Measurements from ENCODE around the gene ZBTB17. TPM values are rescaled to one million over a fixed set of nuclear protein-coding genes. Genes with fewer than 3 reads are reported as not detected.
A peak's percentile ranks its signal among the peaks of the same experiment; 100 is the strongest.

ZBTB17 gene
- total RNA-seq, 1 experiment from 2014 or later = 33.6 TPM

- peak; percentile 92 to 94 for DNase-seq (ENCODE audit: low read depth in 1 of 2, low spot score in 2 of 2)
- H3K9me3 ChIP-seq (replicated peaks) = no peaks in the 10 kb centered on the region
- H3K27me3 ChIP-seq (replicated peaks) = no peaks in the 10 kb centered on the region
- H3K27ac ChIP-seq = peak overlapping the region; percentile 99
- peaks cover 55% of the 10 kb centered on the region for H3K36me3 ChIP-seq
- peaks cover 60% of the 10 kb centered on the region for H3K4me1 ChIP-seq (replicated peaks)
- H3K4me3 ChIP-seq = peak overlapping the region; percentile 8; the same call in 1 of the 2 replicates
Observed at GRCh38 chr1:15948595-15949452, 27.1 kb downstream of the ZBTB17 start.

DNA sequence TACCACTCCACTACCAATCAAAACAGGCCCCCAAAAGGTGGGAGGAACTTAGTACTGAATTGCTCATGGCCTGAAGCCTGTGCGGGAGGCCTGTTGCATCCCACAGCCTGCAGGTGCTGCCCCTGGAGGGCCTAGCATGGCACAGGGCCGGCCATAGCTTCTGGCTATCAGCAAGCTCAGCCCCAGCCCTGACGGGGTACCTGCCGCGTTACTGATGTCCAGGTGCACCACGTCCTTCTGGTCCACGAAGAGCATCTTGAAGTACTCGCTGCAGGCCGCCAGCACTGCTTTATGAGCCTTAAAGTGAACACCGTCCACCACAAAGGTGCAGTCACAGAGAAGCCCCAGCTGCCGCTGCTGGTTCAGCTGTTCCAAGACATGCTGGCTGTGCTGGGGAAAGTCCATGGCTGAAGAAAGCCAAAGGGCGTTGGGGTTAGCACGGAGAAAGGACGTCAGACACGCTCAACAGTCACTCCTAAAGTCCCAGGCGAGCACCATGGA is 27.8 kb downstream of the ZBTB17 start:
- no peaks in the 10 kb centered on the region for H3K27me3 ChIP-seq (replicated peaks)
- DNase-seq (ENCODE audit: low read depth in 1 of 2, low spot score in 2 of 2) = no peak
- peaks cover 58% of the 10 kb centered on the region for H3K36me3 ChIP-seq
- no peak overlapping the region for H3K4me3 ChIP-seq
- H3K4me1 ChIP-seq (replicated peaks) = peaks cover 53% of the 10 kb centered on the region
- no peaks in the 10 kb centered on the region for H3K9me3 ChIP-seq (replicated peaks)
- peak overlapping the region; percentile 99 for H3K27ac ChIP-seq

DNA sequence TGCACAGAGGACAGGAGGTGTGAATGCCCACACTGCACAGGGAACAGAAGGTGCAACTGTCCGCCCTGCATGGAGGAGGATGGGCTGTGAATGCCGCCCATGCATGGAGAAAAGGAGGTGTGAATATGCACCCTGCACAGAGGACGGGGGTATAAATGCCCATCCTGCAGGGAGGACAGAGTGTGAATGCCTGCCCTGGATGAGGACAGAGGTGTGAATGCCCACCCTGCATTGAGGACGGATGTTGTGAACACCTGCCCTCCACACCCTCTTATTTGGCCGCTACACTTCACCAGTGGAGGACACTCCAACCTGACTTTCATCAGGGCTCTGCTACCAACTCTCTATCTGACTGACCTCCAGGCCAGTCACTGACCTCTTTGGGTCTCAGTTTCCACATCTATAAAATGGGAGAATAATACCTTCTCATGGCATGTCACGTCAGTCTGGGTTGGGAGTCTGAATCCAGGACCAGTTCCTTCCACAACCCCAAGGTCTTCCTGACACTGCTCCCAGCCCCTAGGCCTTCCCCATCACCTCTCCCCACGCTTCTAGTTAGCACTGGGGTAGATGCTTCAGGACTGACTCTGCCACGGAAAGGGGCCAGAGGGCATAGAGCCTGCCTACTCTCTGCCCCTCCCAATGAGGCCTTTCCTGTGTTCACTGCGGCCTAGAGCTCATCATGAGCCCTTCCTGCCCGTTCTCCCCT is 28.4 kb downstream of the ZBTB17 start:
- H3K27ac ChIP-seq = no peak overlapping the region
- peaks cover 64% of the 10 kb centered on the region for H3K36me3 ChIP-seq
- DNase-seq (ENCODE audit: low read depth in 1 of 2, low spot score in 2 of 2) = no peak
- no peaks in the 10 kb centered on the region for H3K9me3 ChIP-seq (replicated peaks)
- H3K4me3 ChIP-seq = no peak overlapping the region
- no peaks in the 10 kb centered on the region for H3K27me3 ChIP-seq (replicated peaks)
- peaks cover 47% of the 10 kb centered on the region for H3K4me1 ChIP-seq (replicated peaks)

DNA sequence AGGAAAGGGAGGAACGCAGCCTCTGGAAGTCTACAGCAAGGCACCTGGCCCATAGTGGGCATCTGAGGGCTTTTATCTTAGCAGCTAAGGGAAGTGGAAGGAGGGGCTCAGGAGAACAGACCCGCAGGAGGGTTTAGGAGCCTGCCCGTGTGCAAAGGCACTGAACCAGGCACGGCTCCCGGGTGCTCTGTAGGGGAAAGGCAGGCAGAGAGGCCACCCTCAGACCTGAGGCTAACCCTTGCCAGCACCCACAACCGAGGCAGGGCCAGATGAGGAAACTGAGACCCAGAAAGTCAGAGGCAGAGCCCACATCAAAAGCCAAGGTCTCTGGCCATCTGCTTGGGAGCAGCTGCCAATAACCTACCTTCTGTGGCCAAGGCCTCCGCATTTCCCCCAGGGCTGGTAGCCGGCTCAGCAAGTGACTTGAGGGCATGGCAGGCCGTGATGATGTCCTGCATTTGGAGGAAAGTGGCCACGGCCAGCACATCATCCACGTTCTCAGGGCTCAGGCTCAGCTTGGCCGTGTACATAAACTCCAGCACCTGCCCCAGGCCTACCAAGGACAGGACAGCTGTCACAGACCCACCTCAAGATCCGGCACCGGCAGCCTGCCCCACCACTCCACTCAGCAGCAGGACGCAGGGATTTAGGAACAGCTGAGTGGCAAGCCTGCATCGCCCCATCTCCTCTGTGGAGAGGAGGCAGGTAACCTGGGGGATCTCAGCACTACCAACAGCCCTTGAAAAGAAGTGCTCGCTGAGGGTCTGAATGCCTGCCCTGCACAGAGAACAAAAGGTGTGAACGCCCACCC is 29.1 kb downstream of the ZBTB17 start:
- Histone ChIP-seq H3K27me3 (replicated peaks) (no peaks in the 10 kb centered on the region), H3K4me1 (replicated peaks) (peaks cover 40% of the 10 kb centered on the region), H3K9me3 (replicated peaks) (no peaks in the 10 kb centered on the region), H3K36me3 (peaks cover 72% of the 10 kb centered on the region), H3K4me3 (no peak overlapping the region), H3K27ac (no peak overlapping the region)
- no peak for DNase-seq (ENCODE audit: low read depth in 1 of 2, low spot score in 2 of 2)

- H3K36me3 ChIP-seq = peaks cover 80% of the 10 kb centered on the region
- H3K27me3 ChIP-seq (replicated peaks) = no peaks in the 10 kb centered on the region
- no peak for DNase-seq (ENCODE audit: low read depth in 1 of 2, low spot score in 2 of 2)
- H3K4me1 ChIP-seq (replicated peaks) = peaks cover 31% of the 10 kb centered on the region
- no peaks in the 10 kb centered on the region for H3K9me3 ChIP-seq (replicated peaks)
- no peak overlapping the region for H3K4me3 ChIP-seq
- no peak overlapping the region for H3K27ac ChIP-seq
Observed at GRCh38 chr1:15945832-15946448, 30.0 kb downstream of the ZBTB17 start.

DNA sequence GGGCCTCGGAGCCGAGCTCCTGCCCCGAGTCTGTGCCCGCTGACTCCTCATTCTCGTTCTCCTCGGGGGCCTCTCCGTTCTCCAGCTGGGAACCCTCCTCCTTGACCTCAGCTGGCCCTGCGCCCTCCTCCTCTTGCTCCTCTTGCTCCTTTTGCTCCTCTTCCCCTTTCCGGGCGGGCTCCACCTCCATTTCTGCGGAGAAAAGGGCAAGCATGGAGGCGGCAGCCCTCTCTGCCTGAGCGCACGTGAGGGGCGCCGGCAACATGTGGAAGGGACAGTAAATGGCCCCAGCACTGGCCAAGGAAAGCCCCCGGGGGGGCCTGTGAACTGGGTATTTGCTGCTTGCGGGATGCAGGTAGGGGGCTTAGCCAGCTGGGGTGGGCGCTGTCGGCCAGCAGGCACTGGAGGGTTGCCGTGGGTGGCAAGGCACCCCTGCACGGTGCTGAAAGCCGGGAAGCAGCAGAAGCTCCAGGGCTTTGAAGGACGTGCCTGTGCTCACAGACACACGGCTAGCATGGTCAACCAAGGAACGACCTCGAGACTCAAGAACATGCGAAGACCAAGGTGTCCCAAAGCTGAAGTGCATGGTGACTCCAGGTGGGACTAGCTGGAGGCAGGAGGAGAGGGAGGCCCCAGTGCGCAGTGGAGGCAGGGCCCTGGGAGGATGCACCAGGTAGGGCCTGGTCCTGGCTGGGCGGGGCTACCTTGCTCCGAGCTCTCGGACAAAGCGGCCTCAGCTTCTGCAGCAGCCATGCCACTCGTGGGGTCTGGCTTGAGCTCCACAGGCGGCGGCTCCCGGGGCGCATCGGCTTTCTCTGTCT is 30.7 kb downstream of the ZBTB17 start:
- Histone ChIP-seq H3K9me3 (replicated peaks) (no peaks in the 10 kb centered on the region), H3K27ac (no peak overlapping the region), H3K4me3 (no peak overlapping the region), H3K36me3 (peaks cover 84% of the 10 kb centered on the region), H3K27me3 (replicated peaks) (no peaks in the 10 kb centered on the region), H3K4me1 (replicated peaks) (peaks cover 24% of the 10 kb centered on the region)
- DNase-seq (ENCODE audit: low read depth in 1 of 2, low spot score in 2 of 2) = no peak

GRCh38 chr1:15944308-15945010 is 31.4 kb downstream of the ZBTB17 start:
- Histone ChIP-seq H3K4me3 (no peak overlapping the region), H3K27ac (no peak overlapping the region), H3K9me3 (replicated peaks) (no peaks in the 10 kb centered on the region), H3K36me3 (peaks cover 85% of the 10 kb centered on the region), H3K27me3 (replicated peaks) (no peaks in the 10 kb centered on the region), H3K4me1 (replicated peaks) (peaks cover 20% of the 10 kb centered on the region)
- no peak for DNase-seq (ENCODE audit: low read depth in 1 of 2, low spot score in 2 of 2)

- Histone ChIP-seq H3K27me3 (replicated peaks) (no peaks in the 10 kb centered on the region), H3K9me3 (replicated peaks) (no peaks in the 10 kb centered on the region), H3K27ac (no peak overlapping the region), H3K36me3 (peaks cover 89% of the 10 kb centered on the region), H3K4me3 (no peak overlapping the region), H3K4me1 (replicated peaks) (peaks cover 20% of the 10 kb centered on the region)
- peak in 1 of 2 experiments; percentile 44 for DNase-seq (ENCODE audit: low read depth in 1 of 2, low spot score in 2 of 2)
Observed at GRCh38 chr1:15943992-15944307, 32.0 kb downstream of the ZBTB17 start.

DNA sequence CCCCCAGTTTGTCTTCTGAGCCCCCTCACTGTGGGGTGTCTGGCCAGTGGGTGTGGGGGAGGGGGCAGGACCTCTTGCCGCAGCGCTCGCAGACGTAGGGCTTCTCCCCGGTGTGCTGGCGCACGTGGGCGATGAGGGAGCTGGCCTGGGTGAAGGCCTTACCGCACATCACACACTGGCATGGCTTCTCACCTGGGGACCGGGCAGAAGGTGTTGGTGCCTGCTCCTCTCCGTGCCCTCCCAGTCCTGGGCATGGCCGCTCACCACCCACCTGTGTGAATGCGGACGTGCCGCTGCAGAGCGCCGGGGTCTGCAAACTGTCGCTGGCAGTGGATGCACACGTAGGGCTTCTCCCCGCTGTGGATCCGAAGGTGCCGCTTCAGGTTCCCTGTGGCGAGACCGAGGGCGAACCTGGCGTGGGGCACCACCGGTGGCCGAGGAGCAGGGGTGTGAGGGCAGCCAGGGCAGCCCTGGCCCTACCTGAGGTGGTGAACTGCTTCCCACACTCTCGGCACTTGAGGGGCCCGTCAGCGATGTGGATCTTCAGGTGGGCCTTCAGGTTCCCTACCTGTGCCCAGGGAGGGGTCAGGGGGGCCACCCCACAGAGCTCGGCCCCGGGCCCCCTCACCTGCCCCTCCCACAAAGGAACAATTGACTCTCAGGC is 32.4 kb downstream of the ZBTB17 start:
- DNase-seq (ENCODE audit: low read depth in 1 of 2, low spot score in 2 of 2) = peak in 1 of 2 experiments; percentile 39
- Histone ChIP-seq H3K27me3 (replicated peaks) (no peaks in the 10 kb centered on the region), H3K4me3 (no peak overlapping the region), H3K9me3 (replicated peaks) (no peaks in the 10 kb centered on the region), H3K4me1 (replicated peaks) (peaks cover 20% of the 10 kb centered on the region), H3K27ac (no peak overlapping the region), H3K36me3 (peaks cover 94% of the 10 kb centered on the region)

GRCh38 chr1:15942661-15943327 is 33.1 kb downstream of the ZBTB17 start:
- Histone ChIP-seq H3K36me3 (peaks cover 94% of the 10 kb centered on the region), H3K9me3 (replicated peaks) (no peaks in the 10 kb centered on the region), H3K4me1 (replicated peaks) (peaks cover 18% of the 10 kb centered on the region), H3K27me3 (replicated peaks) (no peaks in the 10 kb centered on the region), H3K27ac (no peak overlapping the region), H3K4me3 (no peak overlapping the region)
- peak in 1 of 2 experiments; percentile 34 for DNase-seq (ENCODE audit: low read depth in 1 of 2, low spot score in 2 of 2)

DNA sequence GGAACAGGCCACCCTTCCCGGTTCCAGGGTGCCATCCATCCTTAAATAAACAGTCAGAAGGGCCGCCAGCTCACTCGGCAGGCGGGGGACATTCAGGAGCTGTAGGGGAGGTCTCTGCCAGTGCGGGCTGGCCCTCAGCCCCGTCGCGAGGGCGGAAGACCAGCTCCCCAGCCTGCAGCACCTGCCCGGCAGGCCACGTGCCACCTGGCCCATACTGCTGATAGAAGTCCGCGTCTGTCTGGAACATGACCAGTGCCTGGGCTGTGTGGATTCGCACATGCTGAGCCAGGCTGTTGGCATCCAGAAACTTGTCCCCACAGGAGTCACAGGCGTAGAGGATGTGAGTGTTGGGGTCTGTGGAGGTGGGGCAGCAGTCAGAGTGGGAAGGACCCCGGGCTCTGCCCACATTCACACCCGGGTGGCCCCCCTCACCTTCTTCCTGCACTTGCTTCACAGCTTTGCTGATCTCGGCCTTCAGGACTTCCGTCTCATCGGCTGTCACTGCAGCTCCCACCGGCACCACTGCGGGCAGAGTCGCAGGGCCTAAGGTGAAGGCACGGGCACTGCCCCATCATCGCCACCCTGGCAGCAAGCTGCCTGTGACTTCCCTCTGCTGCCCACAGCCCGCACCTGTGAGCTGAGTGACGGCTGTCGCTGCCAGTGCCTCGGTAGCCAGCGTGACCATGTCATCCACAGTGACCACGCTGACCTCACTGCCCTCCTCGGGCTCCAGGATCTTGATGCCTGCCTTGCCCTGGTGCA is 33.8 kb downstream of the ZBTB17 start:
- Histone ChIP-seq H3K4me1 (replicated peaks) (peaks cover 26% of the 10 kb centered on the region), H3K9me3 (replicated peaks) (no peaks in the 10 kb centered on the region), H3K4me3 (no peak overlapping the region), H3K27me3 (replicated peaks) (no peaks in the 10 kb centered on the region), H3K27ac (no peak overlapping the region), H3K36me3 (peaks cover 94% of the 10 kb centered on the region)
- DNase-seq (ENCODE audit: low read depth in 1 of 2, low spot score in 2 of 2) = peak in 1 of 2 experiments; percentile 43
